H54 (cell line): Measurements from ENCODE around the gene ALDH1A1.

ENCODE experiments used
- DNase-seq: peaks from one replicate; pipeline ENCODE4 v3.0.0; 2011; ENCODE audit warnings: low spot score, mixed read lengths; ENCODE audit not compliant: insufficient read length
- FAIRE-seq: peaks from 3 replicates; lab custom pipeline; 2011; peaks lifted over from hg19 to GRCh38; lab: Jason Lieb, UNC
- POLR2A ChIP-seq: IDR thresholded peaks from 2 replicates; pipeline ENCODE4 v1.6.1; 2011; ENCODE audit warnings: low read depth, mild to moderate bottlenecking, low read length

The ALDH1A1 gene

DNA sequence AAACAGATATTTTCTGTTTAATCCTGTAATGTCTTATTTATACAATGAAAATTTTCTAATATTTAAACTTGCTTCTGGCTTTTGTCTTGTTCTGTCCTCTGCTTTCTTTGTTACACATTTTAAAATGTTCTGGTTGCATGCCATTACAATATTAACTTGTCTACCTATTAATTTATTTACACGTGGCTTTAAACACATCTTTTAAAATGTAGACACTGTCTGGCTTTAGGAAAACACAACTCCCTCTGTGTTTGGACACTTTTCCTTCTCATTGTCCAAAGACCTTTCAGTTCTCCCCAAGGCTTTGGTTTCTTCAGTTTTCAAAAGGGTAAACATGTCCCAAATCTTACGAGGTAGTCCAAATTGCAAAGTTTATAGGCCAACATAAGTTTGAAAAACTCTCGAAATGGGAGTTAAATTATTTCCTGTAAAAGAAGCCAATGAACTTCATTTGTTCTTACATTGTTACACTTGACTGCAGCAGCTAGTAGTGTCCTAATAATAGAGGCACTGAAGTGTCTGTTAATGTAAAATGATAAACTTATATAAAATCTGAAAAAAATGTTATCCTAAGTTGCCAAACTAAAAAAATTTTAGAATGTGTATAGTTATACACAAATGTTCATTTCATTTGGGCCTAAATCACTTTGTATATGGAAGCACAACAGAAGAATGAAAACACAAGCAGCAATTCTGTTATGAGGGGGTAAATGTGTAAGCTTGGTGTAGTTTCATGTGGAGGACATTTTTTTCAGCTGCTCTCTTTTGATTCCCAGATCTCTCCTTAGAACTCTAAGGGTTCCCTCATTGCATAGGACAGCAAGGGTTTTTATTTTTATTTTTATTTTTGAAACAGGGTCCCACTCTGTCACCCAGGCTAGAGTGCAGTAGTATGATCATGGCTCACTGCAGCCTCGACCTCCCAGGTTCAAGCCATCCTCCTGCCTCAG, 53.8 kb downstream of the ALDH1A1 start:
- TF ChIP-seq POLR2A = no peak
- FAIRE-seq (no peak), DNase-seq (no peak)

DNA sequence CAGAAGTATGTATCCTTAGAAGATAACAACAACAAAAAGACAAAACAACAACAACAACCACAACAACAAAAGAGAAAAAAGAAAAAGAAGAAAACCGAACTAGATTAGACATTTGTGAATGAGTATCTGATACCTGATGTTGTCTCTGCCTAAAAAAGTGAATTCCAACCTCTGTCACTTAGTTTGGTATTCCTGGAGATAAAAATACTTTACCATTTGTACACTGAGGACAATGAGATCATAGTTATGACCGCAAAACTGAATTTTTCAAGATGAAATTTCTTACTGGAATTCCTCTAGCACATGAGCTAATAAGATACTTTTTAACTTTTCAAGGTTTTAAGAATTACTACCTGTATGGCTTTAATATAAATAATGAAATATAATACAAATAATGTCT, 54.5 kb downstream of the ALDH1A1 start:
- FAIRE-seq = peak; percentile 58
- DNase-seq = no peak
- no peak for TF ChIP-seq POLR2A

DNA sequence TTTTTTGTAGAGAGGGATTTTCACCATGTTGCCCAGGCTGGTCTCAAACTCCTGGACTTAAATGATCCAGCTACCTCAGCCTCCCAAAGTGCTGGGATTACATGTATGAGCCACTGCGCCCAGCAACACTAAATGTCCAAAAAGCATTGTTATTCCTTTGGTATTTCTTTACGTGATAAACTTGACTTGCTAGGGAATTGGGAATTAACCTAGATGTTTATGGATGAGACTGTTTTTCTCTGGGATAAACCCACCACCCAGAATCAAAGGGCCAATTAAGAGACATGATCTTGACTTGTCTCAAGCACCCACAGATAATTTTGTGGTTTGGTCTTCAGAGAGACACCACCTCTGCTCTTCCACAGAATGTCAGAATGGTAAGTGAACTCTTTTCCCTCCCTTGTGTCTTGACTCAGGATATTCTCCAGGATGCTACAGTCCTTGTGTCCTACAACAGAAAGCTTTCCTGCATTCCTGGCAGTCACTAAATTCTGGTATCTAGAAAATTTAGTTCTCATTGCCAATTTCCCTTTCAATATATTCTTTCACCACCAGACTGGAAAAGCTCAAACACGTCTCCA, 55.7 kb downstream of the ALDH1A1 start:
- FAIRE-seq = no peak
- DNase-seq = no peak
- TF ChIP-seq POLR2A = no peak

DNA sequence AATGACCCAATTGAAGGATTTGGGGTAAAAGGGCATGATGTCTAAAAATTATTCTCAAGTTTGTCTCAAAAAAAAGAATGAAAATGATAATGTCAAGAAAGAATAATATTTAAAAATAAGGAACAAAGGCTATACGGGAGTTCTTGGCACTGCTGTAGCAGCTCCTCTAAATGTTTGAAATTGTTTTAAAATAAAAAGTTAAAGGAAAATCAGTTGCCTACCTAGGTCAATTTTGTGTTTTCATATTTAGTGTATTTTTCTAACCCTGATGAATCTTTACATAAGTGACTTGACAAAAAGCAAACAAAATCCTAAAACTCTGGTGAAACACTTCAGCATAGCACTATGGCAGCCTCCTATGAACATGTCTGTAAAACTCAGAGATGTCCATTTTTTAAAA, 56.4 kb downstream of the ALDH1A1 start:
- no peak for TF ChIP-seq POLR2A
- DNase-seq (no peak), FAIRE-seq (no peak)

DNA sequence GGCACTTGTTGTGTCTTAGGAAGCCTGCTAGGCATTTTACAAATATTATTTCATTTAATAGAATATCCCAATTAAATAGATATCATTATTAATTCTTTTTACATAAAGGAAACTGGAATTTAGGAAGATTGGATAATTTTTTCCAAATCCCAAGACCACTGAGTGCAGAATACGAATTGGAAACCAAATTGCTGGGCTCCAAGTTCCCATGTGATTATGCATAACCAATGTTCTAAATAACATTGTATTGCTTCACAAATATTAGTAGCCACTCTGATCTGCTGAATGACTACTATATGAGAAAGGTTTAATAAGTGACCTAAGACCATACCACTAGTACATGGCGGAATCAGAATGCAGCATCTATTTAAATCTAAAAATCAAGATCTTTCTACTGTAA, 57.7 kb downstream of the ALDH1A1 start:
- DNase-seq = no peak
- TF ChIP-seq POLR2A = no peak
- FAIRE-seq = no peak

DNA sequence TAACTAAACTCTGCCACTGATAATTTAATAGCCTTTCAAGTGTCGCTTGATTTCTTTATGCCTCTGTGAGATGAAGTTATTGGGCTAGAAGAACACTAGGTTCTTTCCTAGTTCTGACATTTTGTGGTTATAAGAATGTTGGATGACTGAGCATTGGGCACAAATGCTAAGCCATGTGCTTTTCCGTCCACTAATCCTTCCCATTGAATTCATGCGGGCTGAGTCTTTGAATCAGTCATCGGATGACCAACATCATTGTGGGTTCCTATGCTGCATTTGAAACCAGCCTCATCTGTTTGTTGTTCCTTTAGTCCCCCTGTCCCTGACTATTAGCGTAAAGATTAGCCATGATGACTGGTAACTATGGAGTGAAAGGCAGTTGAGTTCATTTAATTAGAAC, 58.5 kb downstream of the ALDH1A1 start:
- FAIRE-seq = peak; percentile 74
- no peak for DNase-seq
- TF ChIP-seq POLR2A = no peak

DNA sequence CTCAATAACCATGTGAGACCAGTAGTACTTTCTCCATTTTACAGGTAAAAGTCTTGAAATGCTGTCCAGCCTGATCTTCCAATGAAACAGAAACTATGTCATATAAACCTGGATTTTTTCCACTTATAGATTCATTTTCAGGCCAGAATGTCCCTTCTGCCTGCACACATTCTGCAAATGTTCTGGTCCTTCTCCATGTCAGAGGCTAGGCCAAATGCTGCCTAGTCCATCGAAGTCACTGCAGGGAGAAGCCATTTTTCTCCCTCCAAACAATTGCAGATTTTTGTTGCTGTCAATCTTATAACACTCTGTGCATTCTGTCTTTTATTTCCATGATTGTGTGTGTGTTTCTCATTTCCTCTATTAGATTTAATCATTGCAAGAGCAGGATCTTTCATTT, 59.4 kb downstream of the ALDH1A1 start:
- TF ChIP-seq POLR2A = no peak
- DNase-seq = no peak
- FAIRE-seq = no peak

DNA sequence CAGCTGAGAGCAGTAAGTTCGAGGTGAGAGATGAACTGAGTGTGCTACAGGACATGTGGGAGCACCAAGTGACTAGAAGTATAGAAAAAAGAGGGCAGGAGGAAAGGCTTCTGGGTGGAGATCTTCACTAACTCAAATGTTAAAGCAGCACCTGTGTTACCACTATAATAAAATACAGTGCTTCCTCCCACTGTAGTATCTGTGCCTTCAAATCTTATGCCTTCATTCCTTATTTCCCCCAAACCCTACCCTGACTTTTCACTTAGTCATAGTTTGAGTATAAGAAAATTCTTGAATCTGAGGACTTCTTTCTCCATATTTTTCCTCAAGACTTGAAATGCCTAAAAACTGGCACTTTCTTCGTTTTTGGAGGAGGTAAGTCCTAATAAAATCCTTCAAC, 61.8 kb downstream of the ALDH1A1 start:
- DNase-seq (no peak), FAIRE-seq (no peak)
- no peak for TF ChIP-seq POLR2A

DNA sequence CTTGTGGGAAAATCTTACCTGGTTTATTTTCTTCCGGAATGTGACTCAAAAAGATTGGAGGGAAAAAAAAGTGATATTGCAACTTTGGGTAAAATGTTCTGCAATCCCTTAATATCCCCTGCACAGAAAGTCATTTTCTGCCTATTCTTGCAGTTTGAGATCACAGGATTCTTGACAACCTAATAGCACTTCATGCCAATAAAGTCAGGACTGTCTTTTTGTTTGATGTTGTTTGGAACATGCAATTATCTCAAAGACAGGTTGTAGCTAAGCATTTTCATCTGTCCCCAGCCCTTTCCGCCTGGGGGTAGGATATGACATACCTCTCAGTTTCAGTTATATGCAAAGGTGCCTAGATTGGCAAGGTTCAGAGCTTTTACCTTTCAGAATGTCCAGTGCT, 63.9 kb downstream of the ALDH1A1 start:
- no peak for DNase-seq
- TF ChIP-seq POLR2A = no peak
- no peak for FAIRE-seq

DNA sequence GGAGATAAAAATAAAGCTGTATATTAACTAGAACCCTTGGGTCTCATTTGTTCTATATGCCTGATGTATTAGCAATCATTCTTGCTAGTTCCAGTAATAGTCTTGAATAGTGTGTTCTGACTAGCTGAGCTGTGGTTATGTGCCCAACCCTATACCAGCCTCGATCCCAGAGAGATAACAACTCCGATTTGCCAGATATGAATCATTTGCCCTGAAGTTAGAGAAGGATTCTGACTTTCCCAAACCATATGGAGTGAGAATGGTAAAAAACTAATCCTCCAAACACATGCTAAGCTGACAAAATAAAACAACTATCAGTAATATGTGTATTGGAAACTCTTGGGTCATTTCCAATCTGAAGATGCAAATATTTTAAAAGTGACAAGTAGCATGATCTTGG, 64.8 kb downstream of the ALDH1A1 start:
- DNase-seq = no peak
- no peak for TF ChIP-seq POLR2A
- FAIRE-seq = no peak

DNA sequence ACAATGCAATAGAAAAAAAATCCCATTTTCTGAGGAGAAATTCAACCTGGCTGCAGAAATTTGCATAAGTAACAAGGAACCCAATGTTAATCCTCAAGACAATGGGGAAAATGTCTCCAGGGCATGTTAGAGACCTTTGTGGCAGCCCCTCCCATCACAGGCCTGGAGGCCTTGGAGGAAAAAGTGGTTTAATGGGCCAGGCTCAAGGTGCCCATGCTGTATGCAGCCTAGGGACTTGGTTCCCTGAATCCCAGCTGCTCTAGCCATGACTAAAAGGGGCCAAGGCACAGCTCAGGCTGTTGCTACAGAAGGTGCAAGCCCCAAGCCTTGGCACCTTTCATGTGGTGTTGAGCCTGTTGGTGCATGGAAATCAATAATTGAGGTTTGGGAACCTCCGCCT, 66.5 kb downstream of the ALDH1A1 start:
- no peak for FAIRE-seq

DNA sequence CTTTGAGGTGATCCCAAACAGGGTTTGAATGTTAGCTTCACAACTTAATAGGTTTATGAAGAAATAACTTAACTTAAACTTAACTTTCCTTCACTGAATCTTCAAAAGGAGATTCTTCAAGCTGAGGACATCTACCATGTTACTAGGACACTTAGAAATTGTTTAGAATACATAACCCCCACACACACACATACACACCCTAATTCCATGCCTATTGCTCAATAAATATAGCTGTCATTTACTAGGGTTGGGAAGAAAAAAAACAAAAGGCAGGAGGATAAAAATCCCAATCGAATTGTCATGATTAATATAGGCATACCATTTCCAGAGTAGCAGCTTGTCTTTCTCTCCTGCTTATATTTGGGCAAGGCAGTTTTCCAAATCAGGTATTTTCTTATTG, 68.3 kb downstream of the ALDH1A1 start:
- DNase-seq (no peak), FAIRE-seq (no peak)
- no peak for TF ChIP-seq POLR2A

More for the DNA sequence above, 66.5 kb downstream of the ALDH1A1 start:
- no peak for TF ChIP-seq POLR2A
- no peak for DNase-seq

DNA sequence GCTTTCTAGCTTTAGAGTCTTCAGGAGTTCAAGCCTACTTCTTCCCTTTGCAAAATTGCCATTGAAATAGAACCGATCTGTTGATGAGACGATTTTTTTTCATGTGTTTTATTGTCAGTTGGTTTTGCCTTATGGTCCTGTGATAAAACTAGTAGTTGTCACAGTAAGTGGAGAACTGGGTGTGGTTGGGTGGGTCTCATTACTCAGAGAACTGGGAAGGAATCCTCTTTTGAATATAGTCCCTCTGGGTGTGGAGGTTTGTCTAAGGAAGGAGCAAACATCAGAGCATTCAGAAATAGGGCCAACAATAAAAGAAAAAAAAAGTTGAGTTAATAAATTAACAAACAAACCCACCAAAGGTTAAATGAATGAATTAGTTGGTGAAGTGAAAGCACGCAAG, 69.0 kb downstream of the ALDH1A1 start:
- DNase-seq = no peak
- no peak for TF ChIP-seq POLR2A
- FAIRE-seq = no peak

DNA sequence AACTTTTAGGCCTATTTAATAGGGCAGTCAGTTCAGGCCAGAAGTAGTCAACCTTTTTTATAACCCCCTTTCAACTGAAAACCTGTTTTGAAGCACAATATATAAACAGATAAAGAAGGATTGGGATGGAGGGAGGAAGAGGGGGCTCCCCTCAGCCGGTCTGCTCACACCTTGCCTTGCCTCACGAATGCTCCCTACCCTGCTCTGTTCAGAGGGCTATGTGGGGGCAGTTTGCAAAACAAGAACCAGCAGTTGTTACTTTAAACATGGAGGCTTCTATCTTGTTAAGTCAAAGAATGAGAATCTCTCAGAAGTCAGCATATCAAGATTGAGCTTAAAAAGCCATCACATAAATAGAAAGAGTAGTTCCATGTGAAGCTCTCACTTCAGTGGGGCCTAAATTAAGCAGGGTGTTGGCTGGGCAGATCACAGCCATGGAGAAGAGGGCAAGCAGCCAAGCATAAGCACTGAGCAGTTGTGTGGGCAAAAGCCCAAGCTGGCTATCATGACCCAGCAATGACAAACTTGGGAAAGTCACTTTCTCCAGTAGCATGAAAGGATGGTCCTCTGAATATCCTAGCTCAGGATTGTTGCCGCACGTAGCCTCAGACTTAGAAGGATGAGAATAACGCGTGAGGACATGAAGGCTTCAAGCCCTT, 70.6 kb downstream of the ALDH1A1 start:
- DNase-seq (no peak), FAIRE-seq (no peak)
- TF ChIP-seq POLR2A = no peak
